ENCODE data around the gene TEX261.

Gene TEX261

DNA sequence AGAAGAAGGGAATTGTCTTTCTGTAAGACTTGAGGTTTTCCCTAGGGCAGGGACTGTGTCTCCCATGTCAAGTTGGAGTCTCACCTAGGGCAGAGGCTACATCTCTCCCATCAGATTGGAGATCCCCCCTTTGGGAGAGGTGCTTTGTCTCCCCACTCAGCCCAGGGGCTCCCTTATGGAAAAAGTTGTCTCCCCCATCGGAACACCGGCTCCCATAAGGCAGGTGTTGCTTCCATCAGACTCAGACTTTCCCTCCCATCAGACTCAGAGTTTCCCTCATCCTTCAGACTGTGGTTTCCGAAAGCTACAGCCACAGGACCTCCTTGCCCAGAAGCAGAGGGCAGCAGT, 10.5 kb downstream of the TEX261 start:
- peaks cover 43% of the 10 kb centered on the region for H3K36me3 ChIP-seq (ENCODE audit: insufficient read depth, insufficient read length, low read length)
- H3K9me3 ChIP-seq (ENCODE audit: insufficient read depth, low read length), result no peaks in the 10 kb centered on the region
- no peak overlapping the region for H3K9ac ChIP-seq (ENCODE audit: insufficient read length, low read depth)
- DNase-seq (ENCODE audit: low read depth, low spot score), result no peak
- H3K27me3 ChIP-seq (ENCODE audit: insufficient read depth, insufficient read length), result peaks cover 6% of the 10 kb centered on the region
- no peak overlapping the region for H3K4me3 ChIP-seq (ENCODE audit: insufficient read length, low read depth)
- TF ChIP-seq ZNF274 (IDR thresholded peaks at IDR 0.05; ENCODE audit: low read depth, low read length) (no peak), YY1 (IDR thresholded peaks at IDR 0.05; ENCODE audit: insufficient read depth, insufficient read length) (no peak), SUZ12 (IDR thresholded peaks at IDR 0.05; ENCODE audit: extremely low read depth, insufficient read depth, insufficient read length) (no peak)
- H3K4me1 ChIP-seq (ENCODE audit: insufficient read depth, insufficient read length), result peaks cover 3% of the 10 kb centered on the region

DNA sequence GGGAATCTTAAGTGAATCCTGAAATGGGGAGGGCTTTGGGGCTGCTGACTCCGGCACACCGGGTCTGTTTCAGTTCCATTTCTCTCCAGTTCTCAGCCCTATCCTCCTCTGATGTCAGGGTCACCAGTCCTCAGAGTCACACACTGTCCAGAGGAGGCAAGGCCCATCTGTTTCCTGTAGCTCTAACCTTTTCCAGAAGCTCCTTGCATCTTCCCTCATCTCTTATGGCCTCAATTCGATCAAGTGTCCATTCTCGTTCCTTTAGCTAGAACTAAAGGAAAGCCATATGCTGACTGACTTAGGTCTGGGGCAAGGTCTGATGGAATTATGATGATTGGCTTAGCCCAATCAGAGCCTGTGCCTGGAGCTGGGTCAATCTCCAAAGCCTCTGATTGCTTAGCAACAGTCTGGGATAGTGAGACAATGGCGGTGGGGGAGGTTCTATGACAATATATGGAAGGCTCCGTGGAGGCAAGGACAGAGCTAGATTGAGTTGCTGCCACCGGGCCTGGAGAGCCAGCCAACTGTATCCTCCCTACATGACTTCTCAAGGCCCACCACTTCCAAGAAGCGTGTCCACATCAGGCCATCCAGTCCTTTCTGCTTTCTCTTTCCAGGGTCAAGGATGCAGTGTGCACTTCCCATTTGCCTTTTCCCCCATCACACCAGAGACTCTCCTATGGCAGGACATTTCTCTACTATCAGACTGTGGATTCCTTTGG, 11.0 kb downstream of the TEX261 start:
- no peak overlapping the region for H3K4me3 ChIP-seq (ENCODE audit: insufficient read length, low read depth)
- DNase-seq (ENCODE audit: low read depth, low spot score), result no peak
- peaks cover 39% of the 10 kb centered on the region for H3K36me3 ChIP-seq (ENCODE audit: insufficient read depth, insufficient read length, low read length)
- TF ChIP-seq ZNF274 (IDR thresholded peaks at IDR 0.05; ENCODE audit: low read depth, low read length) (no peak), SUZ12 (IDR thresholded peaks at IDR 0.05; ENCODE audit: extremely low read depth, insufficient read depth, insufficient read length) (no peak), YY1 (IDR thresholded peaks at IDR 0.05; ENCODE audit: insufficient read depth, insufficient read length) (no peak)
- H3K9ac ChIP-seq (ENCODE audit: insufficient read length, low read depth), result no peak overlapping the region
- no peaks in the 10 kb centered on the region for H3K9me3 ChIP-seq (ENCODE audit: insufficient read depth, low read length)
- peaks cover 11% of the 10 kb centered on the region for H3K27me3 ChIP-seq (ENCODE audit: insufficient read depth, insufficient read length)
- peaks cover 3% of the 10 kb centered on the region for H3K4me1 ChIP-seq (ENCODE audit: insufficient read depth, insufficient read length)

DNA sequence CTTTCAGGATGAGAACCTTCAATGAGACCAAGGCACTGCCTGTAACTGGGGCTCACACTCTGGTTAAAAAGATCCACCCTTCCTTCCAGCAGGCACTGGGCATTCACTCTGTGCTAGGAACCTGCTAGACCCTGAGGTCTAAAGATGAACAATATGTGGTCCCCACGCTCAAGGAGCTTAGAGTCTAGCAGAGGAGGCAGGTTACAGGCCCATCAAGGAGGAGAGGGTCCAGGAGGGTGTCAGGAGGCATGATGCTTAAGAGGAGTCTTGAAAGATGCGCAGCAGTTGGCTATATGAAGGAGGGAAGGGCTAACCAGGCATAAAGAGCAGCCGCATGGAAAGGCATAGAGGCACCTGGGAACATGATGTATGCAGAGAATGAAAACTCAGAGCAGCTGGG, 11.7 kb downstream of the TEX261 start:
- no peak for DNase-seq (ENCODE audit: low read depth, low spot score)
- H3K9ac ChIP-seq (ENCODE audit: insufficient read length, low read depth), result no peak overlapping the region
- peaks cover 32% of the 10 kb centered on the region for H3K36me3 ChIP-seq (ENCODE audit: insufficient read depth, insufficient read length, low read length)
- H3K4me1 ChIP-seq (ENCODE audit: insufficient read depth, insufficient read length), result peaks cover 3% of the 10 kb centered on the region
- H3K4me3 ChIP-seq (ENCODE audit: insufficient read length, low read depth), result no peak overlapping the region
- no peaks in the 10 kb centered on the region for H3K9me3 ChIP-seq (ENCODE audit: insufficient read depth, low read length)
- TF ChIP-seq SUZ12 (IDR thresholded peaks at IDR 0.05; ENCODE audit: extremely low read depth, insufficient read depth, insufficient read length) (no peak), YY1 (IDR thresholded peaks at IDR 0.05; ENCODE audit: insufficient read depth, insufficient read length) (no peak), ZNF274 (IDR thresholded peaks at IDR 0.05; ENCODE audit: low read depth, low read length) (no peak)
- H3K27me3 ChIP-seq (ENCODE audit: insufficient read depth, insufficient read length), result peaks cover 17% of the 10 kb centered on the region

DNA sequence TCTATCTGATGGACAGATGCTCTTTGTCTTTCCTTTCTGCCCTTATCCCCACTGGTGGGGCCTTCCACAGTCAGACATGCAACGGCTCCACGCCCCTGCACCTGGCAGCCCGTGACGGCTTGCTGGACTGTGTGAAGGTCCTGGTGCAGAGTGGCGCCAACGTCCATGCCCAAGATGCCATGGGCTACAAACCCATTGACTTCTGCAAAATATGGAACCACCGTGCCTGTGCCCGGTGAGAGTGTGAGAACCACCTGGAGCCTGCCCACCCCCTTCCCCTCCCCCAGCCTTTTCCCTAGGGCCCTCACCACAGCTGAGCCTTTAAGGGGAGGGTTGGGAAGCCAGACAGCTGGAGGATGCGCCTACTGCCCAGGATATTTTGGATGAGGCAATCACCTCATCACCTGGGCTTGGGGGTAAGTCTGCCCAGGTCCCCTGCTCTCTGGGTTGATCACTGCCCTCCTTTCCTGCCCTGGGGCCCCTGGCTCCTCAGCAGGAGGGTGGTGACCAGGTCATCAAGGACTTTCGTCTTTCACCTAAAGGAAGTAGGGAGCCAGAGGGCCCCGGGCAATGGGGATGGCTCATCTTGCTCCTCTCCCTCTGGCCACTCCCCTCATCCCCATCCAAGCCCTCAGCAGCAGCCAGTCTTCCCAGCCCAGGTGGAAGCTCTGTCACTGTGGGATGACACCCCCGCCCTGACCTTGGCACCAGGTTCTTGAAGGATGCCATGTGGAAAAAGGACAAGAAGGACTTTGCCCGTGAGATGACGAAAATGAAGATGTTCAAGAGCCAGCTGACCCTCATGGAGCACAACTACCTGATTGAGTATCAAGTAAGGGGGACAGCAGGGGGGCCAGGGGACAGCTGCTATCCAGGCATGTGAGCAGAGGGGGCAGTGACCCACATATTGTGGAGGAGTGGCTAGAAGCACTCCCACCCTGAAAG, 12.5 kb downstream of the TEX261 start:
- no peak overlapping the region for H3K4me3 ChIP-seq (ENCODE audit: insufficient read length, low read depth)
- peaks cover 3% of the 10 kb centered on the region for H3K4me1 ChIP-seq (ENCODE audit: insufficient read depth, insufficient read length)
- peaks cover 25% of the 10 kb centered on the region for H3K36me3 ChIP-seq (ENCODE audit: insufficient read depth, insufficient read length, low read length)
- DNase-seq (ENCODE audit: low read depth, low spot score), result no peak
- H3K9ac ChIP-seq (ENCODE audit: insufficient read length, low read depth), result no peak overlapping the region
- H3K27me3 ChIP-seq (ENCODE audit: insufficient read depth, insufficient read length), result peaks cover 24% of the 10 kb centered on the region
- no peak for TF ChIP-seq YY1 (IDR thresholded peaks at IDR 0.05; ENCODE audit: insufficient read depth, insufficient read length)
- TF ChIP-seq ZNF274 (IDR thresholded peaks at IDR 0.05; ENCODE audit: low read depth, low read length), result no peak
- TF ChIP-seq SUZ12 (IDR thresholded peaks at IDR 0.05; ENCODE audit: extremely low read depth, insufficient read depth, insufficient read length), result no peak
- no peaks in the 10 kb centered on the region for H3K9me3 ChIP-seq (ENCODE audit: insufficient read depth, low read length)

DNA sequence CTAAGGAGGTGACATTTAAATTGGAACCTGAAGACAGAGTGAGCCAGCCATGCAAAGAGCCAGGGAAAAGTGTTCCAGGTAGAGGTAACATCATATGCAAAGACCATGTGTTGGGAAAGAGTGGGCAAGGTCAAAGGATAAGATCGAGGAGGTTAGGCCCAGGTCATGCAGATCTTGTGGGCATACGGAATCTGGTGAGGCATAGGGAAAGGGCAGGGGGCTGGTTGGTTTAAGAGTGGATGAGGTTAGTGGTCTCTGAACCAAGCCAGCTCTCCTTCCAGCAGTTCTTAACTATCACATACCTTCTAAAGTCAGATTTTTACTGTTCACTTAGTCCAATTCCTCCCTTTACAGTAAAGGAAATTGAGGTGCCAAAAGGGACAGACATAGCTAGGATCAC, 13.3 kb downstream of the TEX261 start:
- DNase-seq (ENCODE audit: low read depth, low spot score), result no peak
- Histone ChIP-seq H3K27me3 (ENCODE audit: insufficient read depth, insufficient read length) (peaks cover 24% of the 10 kb centered on the region), H3K9ac (ENCODE audit: insufficient read length, low read depth) (no peak overlapping the region), H3K4me3 (ENCODE audit: insufficient read length, low read depth) (no peak overlapping the region), H3K36me3 (ENCODE audit: insufficient read depth, insufficient read length, low read length) (peaks cover 18% of the 10 kb centered on the region), H3K9me3 (ENCODE audit: insufficient read depth, low read length) (no peaks in the 10 kb centered on the region), H3K4me1 (ENCODE audit: insufficient read depth, insufficient read length) (peaks cover 3% of the 10 kb centered on the region)
- TF ChIP-seq SUZ12 (IDR thresholded peaks at IDR 0.05; ENCODE audit: extremely low read depth, insufficient read depth, insufficient read length), result no peak
- TF ChIP-seq ZNF274 (IDR thresholded peaks at IDR 0.05; ENCODE audit: low read depth, low read length), result no peak
- TF ChIP-seq YY1 (IDR thresholded peaks at IDR 0.05; ENCODE audit: insufficient read depth, insufficient read length), result no peak

DNA sequence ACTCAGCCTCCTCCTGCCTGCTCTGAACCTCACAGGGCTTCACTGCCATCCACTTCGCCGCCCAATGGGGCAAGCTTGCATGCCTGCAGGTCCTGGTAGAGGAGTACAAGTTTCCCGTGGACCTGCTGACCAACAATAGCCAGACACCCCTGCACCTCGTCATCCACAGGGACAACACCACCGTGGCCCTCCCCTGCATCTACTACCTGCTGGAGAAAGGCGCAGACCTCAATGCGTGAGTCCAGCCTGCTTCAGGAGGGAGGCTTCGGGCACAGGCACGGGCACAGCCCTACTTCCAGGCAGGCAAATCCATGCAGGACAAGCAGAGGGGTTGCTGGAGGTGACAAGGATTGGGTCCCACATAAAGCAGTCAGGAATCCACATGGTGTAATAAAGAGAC, 15.0 kb downstream of the TEX261 start:
- H3K36me3 ChIP-seq (ENCODE audit: insufficient read depth, insufficient read length, low read length), result peaks cover 5% of the 10 kb centered on the region
- no peak for DNase-seq (ENCODE audit: low read depth, low spot score)
- no peaks in the 10 kb centered on the region for H3K9me3 ChIP-seq (ENCODE audit: insufficient read depth, low read length)
- H3K4me1 ChIP-seq (ENCODE audit: insufficient read depth, insufficient read length), result peaks cover 3% of the 10 kb centered on the region
- no peak overlapping the region for H3K4me3 ChIP-seq (ENCODE audit: insufficient read length, low read depth)
- peaks cover 30% of the 10 kb centered on the region for H3K27me3 ChIP-seq (ENCODE audit: insufficient read depth, insufficient read length)
- TF ChIP-seq YY1 (IDR thresholded peaks at IDR 0.05; ENCODE audit: insufficient read depth, insufficient read length), result no peak
- H3K9ac ChIP-seq (ENCODE audit: insufficient read length, low read depth), result no peak overlapping the region

DNA sequence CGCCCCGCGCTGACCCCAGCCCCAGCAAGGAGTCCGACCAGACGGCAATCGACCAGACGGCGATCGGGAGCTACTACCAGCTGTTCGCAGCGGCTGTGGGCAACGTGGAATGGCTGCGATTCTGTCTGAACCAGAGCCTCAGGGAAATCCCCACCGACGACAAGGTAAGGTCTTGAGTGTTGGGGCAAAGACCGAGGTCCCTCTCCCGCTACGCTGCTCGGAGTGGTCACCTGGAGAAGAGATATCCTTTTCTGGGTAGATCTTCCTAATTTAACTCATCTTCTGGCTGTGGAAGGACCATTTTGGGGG, 15.5 kb downstream of the TEX261 start:
- peaks cover 30% of the 10 kb centered on the region for H3K27me3 ChIP-seq (ENCODE audit: insufficient read depth, insufficient read length)
- H3K9ac ChIP-seq (ENCODE audit: insufficient read length, low read depth), result peak overlapping the region; percentile 44
- no peak overlapping the region for H3K4me3 ChIP-seq (ENCODE audit: insufficient read length, low read depth)
- TF ChIP-seq YY1 (IDR thresholded peaks at IDR 0.05; ENCODE audit: insufficient read depth, insufficient read length) (no peak), SUZ12 (IDR thresholded peaks at IDR 0.05; ENCODE audit: extremely low read depth, insufficient read depth, insufficient read length) (no peak), ZNF274 (IDR thresholded peaks at IDR 0.05; ENCODE audit: low read depth, low read length) (no peak)
- no peak for DNase-seq (ENCODE audit: low read depth, low spot score)
- H3K36me3 ChIP-seq (ENCODE audit: insufficient read depth, insufficient read length, low read length), result peaks cover 5% of the 10 kb centered on the region
- no peaks in the 10 kb centered on the region for H3K9me3 ChIP-seq (ENCODE audit: insufficient read depth, low read length)
- H3K4me1 ChIP-seq (ENCODE audit: insufficient read depth, insufficient read length), result peaks cover 3% of the 10 kb centered on the region

Data from NT2/D1 (cell line).